22Rv1 (cell line): Measurements from ENCODE around the gene EXOC3L1.
A peak's percentile ranks its signal among the peaks of the same experiment; 100 is the strongest.

Experiments
- H3K27ac ChIP-seq: fragments of 450-650 bp; 2 replicates; pipeline ENCODE4 v1.5.1; 2017
- ZFX ChIP-seq: fragments of 450-650 bp; IDR thresholded peaks from 2 replicates; pipeline ENCODE4 v1.6.1; 2017; ENCODE audit warnings: antibody characterized with exemption, borderline replicate concordance
- TF ChIP-seq, protein P1 (sequence below): fragments of 450-650 bp; IDR thresholded peaks from 2 replicates; pipeline ENCODE4 v1.5.1; 2017; ENCODE audit warnings: mild to moderate bottlenecking

The EXOC3L1 gene

DNA sequence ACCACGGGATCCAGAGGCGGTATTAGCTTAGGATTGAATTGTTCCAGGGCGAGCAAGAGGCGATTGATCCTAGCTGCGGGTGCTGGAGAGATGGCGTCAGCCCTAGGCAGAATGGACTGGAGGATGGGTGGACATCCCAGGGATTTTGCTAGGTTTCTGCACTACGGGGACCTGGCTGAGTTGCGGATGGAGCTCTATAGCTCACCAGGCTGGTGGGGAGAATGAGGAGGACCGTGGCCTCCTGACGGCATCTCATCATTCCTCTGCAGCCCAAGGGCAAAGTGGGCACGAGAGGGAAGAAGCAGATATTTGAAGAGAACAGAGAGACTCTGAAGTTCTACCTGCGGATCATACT is 37.6 kb upstream of the EXOC3L1 start:
- TF ChIP-seq, protein P1, sequence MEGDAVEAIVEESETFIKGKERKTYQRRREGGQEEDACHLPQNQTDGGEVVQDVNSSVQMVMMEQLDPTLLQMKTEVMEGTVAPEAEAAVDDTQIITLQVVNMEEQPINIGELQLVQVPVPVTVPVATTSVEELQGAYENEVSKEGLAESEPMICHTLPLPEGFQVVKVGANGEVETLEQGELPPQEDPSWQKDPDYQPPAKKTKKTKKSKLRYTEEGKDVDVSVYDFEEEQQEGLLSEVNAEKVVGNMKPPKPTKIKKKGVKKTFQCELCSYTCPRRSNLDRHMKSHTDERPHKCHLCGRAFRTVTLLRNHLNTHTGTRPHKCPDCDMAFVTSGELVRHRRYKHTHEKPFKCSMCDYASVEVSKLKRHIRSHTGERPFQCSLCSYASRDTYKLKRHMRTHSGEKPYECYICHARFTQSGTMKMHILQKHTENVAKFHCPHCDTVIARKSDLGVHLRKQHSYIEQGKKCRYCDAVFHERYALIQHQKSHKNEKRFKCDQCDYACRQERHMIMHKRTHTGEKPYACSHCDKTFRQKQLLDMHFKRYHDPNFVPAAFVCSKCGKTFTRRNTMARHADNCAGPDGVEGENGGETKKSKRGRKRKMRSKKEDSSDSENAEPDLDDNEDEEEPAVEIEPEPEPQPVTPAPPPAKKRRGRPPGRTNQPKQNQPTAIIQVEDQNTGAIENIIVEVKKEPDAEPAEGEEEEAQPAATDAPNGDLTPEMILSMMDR: no peak
- TF ChIP-seq ZFX: no peak

DNA sequence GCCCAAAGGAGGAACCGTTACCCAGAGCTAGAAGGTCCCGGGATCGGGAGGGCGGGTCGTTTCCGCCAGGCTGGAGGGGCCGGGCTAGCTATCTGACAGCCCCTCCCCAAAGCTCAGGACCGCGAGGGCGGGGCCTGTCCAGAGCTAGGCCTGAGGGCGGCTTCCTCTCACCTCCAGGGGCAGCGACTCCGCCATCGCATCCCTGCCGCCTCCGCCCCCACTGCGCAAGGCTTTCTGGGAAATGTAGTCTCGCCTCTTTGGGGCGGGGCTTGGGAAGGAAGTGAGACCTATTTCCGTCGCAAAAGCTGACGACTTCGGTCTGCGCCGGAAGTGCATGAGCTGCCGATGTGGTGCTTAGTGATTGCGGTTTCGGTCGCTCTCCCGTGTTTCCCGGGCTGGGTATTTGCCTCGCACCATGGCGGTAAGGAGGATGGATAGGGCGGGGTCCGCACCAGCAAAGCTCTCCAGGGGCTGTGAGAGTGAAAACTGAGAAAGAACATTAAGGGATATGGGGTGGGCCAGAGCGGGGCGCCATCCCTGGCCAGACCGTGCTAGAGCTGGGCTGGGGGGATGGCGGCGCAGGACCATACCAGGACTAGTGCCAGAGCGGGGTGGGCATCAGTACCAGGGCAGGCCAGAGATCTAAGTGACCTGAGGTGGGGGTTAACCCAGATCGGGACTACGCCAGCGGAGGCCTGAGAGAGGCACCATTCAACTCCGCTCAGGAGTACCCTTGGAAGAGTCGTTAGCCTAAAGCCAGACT is 37.0 kb upstream of the EXOC3L1 start, which contains the start of gene TMEM208:
TSS of gene TMEM208 (plus strand) at position 327 of the 763 bp plus-strand sequence. CDS start at position 416, 89 bp downstream.
- TF ChIP-seq ZFX: no peak
- TF ChIP-seq, protein P1: peak; percentile 24
- peak within 1 kb of the TSS; percentile 50 for H3K27ac ChIP-seq

More for the DNA sequence above, 37.6 kb upstream of the EXOC3L1 start:
- H3K27ac ChIP-seq: peak overlapping the region; percentile 50

DNA sequence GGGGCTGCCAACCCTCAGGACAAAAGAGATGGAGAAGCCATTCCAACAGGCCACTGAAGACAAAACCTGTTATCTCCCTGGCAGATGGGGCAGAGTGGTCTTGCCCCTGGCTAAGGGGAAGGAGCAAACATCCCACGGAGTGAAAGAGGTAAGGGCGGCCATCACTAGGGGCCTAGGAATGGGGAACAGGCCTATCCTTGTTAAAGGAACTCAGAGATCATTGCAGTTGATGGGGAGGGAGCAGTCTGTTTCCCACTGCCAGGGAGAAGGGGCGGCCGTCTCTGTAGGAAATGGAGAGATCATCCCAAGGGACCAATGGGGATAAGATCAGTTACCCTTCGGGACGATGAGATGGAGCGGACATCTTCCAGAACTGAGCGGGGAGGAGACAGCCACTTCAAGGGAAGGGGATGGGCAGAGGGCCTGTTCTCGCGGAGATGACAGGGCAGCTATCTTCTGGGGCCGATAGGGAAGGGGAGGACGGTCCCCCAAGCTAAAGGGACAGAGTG is 36.4 kb upstream of the EXOC3L1 start:
- no peak overlapping the region for H3K27ac ChIP-seq
- TF ChIP-seq, protein P1: no peak
- TF ChIP-seq ZFX: no peak

DNA sequence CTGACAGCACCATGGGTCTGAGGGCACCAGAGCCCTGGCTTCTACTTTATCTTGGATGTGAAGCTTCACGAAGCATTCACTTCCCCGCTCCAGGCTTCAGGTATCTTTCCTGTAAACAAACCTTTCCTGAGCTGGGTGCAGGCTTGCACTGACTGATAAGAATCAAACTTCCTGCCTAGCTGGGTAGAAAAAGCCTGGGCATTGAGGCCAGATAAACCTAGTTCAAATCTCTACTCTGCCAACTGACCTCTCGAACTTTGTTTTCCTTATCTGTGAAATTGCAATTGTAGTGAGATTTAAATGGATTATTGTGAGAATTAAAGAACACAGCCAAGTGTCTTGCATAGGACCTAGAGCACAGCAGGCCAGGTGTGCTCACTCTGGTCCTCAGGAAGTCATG is 34.1 kb upstream of the EXOC3L1 start:
- TF ChIP-seq, protein P1: no peak
- no peak for TF ChIP-seq ZFX

DNA sequence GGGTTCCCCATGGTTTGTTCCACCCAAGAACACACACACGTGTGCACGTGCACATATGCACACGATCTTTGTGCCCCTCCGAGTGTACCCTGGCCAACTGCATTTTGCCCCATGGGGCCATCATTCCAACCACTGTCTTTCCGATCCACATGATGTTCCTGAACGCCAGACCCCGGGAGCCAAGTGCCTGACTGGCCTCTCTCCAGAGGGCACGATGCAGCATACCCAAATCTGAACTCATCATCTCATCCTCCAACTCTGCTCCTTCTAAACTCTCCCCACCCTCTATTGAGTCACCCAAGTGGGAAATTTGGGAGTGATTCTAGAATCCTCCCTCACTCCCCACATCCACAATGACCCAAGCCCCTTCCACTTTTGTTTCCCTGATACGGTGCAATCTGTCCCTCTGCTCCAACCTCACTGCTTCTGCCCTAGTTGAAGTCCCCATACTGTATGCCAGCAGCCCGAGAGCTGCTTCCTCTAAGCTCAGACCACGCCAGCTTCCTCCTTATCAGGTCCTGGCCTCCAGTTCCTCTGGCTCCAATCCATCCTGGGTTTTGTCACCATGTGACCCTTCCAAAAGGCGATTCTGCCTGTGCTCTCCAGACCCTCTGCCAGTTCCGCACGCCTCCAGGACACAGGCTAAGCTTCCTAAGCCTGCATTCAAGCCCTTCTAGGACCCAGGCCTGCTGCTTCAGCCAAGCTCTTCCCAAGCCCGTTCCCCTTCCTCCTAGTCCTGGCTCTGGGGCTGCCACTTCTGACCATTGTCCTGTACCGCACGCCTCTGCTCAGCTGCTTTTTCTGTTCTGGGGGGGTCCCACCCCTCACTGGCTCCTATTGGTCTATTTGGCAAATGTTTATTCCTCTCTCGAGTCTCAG is 26.9 kb upstream of the EXOC3L1 start:
- TF ChIP-seq, protein P1: no peak
- TF ChIP-seq ZFX: no peak
- no peak overlapping the region for H3K27ac ChIP-seq

More for the DNA sequence above, 34.1 kb upstream of the EXOC3L1 start:
- H3K27ac ChIP-seq: no peak overlapping the region

DNA sequence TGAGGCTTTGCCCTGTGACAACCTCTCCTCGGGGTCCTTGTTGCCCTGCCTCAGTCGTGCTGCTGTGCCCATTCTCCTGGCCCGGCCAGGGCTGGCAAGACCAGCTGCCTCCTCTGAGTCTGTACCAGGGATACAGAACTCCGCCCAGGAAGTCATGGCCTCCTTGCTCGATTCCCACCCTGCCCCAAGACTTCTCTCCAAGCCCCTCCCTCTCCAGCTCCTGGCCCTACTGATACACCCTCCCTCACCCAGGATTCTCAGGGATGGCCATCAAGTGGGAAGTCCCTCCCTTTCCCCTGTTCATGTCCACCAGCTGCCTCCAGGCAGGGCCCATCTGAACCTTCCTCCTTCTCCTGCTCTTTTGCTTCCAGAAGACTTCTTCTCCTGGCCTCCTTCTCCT is 25.8 kb upstream of the EXOC3L1 start:
- no peak overlapping the region for H3K27ac ChIP-seq
- no peak for TF ChIP-seq ZFX
- TF ChIP-seq, protein P1: no peak
